PFSK-1 (cell line): Measurements from ENCODE around the gene RHEB.

ENCODE experiments used
- POLR2AphosphoS5 ChIP-seq: IDR thresholded peaks from 2 replicates; pipeline ENCODE4 v1.6.1; 2012; ENCODE audit warnings: low read depth, mild to moderate bottlenecking, control low read depth, low read length, moderate library complexity
- SIN3A ChIP-seq: IDR thresholded peaks from 2 replicates; pipeline ENCODE4 v1.6.1; 2012; ENCODE audit warnings: mild to moderate bottlenecking, low read length, moderate library complexity, borderline replicate concordance; ENCODE audit not compliant: insufficient read depth
- TAF1 ChIP-seq: IDR thresholded peaks from 2 replicates; pipeline ENCODE4 v1.6.1; 2012; ENCODE audit warnings: low read length, control low read depth, borderline replicate concordance; ENCODE audit not compliant: insufficient read depth
- TF ChIP-seq, protein P1 (sequence below), 2 experiments: IDR thresholded peaks; 2 replicates each; pipeline versions ENCODE4 v1.6.1 to v1.8.0; 2011 to 2012; ENCODE audit warnings: low read depth in 2 of 2, low read length in 2 of 2, control low read depth in 1 of 2, inconsistent platforms in 1 of 2, mild to moderate bottlenecking in 1 of 2, moderate library complexity in 1 of 2; ENCODE audit not compliant: insufficient read depth in 1 of 2

GRCh38 chr7:151461942-151462230 is 57.8 kb downstream of the RHEB start:
- TF ChIP-seq TAF1 (no peak), POLR2AphosphoS5 (no peak), SIN3A (no peak)
- TF ChIP-seq, protein P1, sequence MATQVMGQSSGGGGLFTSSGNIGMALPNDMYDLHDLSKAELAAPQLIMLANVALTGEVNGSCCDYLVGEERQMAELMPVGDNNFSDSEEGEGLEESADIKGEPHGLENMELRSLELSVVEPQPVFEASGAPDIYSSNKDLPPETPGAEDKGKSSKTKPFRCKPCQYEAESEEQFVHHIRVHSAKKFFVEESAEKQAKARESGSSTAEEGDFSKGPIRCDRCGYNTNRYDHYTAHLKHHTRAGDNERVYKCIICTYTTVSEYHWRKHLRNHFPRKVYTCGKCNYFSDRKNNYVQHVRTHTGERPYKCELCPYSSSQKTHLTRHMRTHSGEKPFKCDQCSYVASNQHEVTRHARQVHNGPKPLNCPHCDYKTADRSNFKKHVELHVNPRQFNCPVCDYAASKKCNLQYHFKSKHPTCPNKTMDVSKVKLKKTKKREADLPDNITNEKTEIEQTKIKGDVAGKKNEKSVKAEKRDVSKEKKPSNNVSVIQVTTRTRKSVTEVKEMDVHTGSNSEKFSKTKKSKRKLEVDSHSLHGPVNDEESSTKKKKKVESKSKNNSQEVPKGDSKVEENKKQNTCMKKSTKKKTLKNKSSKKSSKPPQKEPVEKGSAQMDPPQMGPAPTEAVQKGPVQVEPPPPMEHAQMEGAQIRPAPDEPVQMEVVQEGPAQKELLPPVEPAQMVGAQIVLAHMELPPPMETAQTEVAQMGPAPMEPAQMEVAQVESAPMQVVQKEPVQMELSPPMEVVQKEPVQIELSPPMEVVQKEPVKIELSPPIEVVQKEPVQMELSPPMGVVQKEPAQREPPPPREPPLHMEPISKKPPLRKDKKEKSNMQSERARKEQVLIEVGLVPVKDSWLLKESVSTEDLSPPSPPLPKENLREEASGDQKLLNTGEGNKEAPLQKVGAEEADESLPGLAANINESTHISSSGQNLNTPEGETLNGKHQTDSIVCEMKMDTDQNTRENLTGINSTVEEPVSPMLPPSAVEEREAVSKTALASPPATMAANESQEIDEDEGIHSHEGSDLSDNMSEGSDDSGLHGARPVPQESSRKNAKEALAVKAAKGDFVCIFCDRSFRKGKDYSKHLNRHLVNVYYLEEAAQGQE (IDR thresholded peaks at IDR 0.05; ENCODE audit: insufficient read depth in 1 of 2, low read depth in 2 of 2, low read length in 2 of 2): no peak
